Measurements from ENCODE around the gene CFAP20DC.

Gene CFAP20DC

DNA sequence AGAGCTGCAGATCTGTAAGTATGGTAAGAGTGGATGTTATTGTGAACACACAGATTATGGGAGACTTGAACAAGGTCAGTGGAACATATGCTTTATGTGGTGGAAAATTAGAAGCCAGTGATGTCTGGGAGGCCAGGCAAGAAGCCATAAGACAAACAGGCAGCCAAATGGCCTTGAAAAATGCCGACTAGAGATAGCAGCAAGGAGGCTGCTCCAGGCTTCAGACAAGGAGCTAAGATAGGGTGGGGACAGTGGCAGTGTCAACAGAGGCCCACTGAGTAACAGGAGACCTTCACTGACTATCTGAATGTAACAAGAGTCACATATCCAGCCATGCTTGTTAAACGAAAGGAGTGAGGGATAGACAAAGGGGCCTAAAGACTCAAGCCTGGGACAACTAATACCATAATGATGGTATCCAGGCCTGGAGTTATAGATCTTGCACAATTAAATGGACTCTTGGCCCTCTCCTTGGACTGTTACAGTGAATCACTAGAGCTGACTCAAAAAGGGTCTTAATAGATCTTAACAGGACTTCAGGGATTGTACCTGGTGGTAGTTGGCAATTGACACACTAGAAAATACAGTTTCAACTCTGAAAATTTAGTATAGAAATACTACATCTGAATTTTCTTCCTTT, 50.6 kb downstream of the CFAP20DC start:
- no peak for DNase-seq
- Histone ChIP-seq H3K27me3 (no peaks in the 10 kb centered on the region), H3K4me1 (no peaks in the 10 kb centered on the region), H3K4me3 (no peak overlapping the region), H3K36me3 (no peaks in the 10 kb centered on the region), H3K27ac (no peak overlapping the region), H3K9me3 (no peaks in the 10 kb centered on the region)
- TF ChIP-seq, protein P1, sequence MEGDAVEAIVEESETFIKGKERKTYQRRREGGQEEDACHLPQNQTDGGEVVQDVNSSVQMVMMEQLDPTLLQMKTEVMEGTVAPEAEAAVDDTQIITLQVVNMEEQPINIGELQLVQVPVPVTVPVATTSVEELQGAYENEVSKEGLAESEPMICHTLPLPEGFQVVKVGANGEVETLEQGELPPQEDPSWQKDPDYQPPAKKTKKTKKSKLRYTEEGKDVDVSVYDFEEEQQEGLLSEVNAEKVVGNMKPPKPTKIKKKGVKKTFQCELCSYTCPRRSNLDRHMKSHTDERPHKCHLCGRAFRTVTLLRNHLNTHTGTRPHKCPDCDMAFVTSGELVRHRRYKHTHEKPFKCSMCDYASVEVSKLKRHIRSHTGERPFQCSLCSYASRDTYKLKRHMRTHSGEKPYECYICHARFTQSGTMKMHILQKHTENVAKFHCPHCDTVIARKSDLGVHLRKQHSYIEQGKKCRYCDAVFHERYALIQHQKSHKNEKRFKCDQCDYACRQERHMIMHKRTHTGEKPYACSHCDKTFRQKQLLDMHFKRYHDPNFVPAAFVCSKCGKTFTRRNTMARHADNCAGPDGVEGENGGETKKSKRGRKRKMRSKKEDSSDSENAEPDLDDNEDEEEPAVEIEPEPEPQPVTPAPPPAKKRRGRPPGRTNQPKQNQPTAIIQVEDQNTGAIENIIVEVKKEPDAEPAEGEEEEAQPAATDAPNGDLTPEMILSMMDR (IDR thresholded peaks at IDR 0.05): no peak
- intact Hi-C loops (cut with DNase I; ENCODE audit: low total_unique reads): no loop called here

DNA sequence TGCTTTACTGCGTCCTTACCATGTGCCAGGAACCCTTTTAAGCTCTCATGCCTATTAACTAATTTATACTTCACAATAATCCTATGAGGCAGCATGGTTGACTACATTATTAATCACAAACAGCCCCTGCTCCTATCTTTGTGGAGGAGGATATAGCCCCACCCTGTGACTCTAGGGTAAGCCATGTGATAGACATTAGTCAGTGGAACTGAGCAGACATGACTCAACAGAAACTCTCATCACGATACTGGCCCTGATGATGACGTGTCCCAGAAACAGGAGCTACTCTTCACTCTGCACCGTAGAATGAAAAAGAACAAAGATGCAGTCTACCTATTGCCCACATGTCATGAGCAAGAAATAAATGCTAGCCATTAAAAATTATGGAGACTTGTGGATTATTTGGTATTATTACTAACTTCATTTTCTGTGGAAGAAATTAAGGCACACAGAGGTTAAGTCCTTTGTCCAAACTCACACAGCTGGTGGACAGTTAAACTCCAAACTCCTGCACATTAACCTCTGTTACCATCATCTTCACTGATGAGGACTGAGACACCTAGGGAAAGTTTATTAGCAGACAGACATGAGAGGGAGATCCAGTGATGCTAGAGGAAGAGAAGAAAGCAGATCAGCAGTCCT, 51.2 kb downstream of the CFAP20DC start:
- TF ChIP-seq, protein P1 (IDR thresholded peaks at IDR 0.05): no peak

DNA sequence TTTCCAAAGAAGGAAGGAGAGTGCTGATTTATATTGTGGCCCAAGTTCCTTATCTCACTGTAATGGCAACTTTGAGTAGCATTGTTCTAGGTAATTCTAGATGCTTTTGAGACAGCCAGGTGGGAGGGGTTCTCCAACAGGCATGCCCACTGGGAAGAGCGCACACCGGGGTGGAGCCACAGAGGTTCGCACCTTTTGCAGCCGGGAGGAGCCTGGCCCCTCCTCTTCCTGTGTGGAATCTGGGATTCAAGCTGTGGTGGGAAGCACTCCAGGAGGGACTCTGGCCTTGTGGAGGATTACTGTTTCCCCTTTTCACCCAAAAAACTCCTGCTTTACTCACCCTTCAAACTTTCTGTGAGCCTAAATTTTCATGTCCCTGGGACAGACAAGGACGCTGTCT, 53.1 kb downstream of the CFAP20DC start:
- no peaks in the 10 kb centered on the region for H3K27me3 ChIP-seq
- no peak overlapping the region for H3K27ac ChIP-seq
- no peaks in the 10 kb centered on the region for H3K36me3 ChIP-seq
- TF ChIP-seq, protein P1 (IDR thresholded peaks at IDR 0.05): no peak
- DNase-seq: no peak
- H3K4me3 ChIP-seq: no peak overlapping the region
- intact Hi-C loops (cut with DNase I; ENCODE audit: low total_unique reads): no loop called here
- no peaks in the 10 kb centered on the region for H3K9me3 ChIP-seq
- H3K4me1 ChIP-seq: no peaks in the 10 kb centered on the region

More for the DNA sequence above, 51.2 kb downstream of the CFAP20DC start:
- no peak overlapping the region for H3K4me3 ChIP-seq
- DNase-seq: no peak
- no peaks in the 10 kb centered on the region for H3K36me3 ChIP-seq
- intact Hi-C loops (cut with DNase I; ENCODE audit: low total_unique reads): no loop called here
- no peaks in the 10 kb centered on the region for H3K4me1 ChIP-seq
- H3K27me3 ChIP-seq: no peaks in the 10 kb centered on the region
- H3K27ac ChIP-seq: no peak overlapping the region
- H3K9me3 ChIP-seq: no peaks in the 10 kb centered on the region

DNA sequence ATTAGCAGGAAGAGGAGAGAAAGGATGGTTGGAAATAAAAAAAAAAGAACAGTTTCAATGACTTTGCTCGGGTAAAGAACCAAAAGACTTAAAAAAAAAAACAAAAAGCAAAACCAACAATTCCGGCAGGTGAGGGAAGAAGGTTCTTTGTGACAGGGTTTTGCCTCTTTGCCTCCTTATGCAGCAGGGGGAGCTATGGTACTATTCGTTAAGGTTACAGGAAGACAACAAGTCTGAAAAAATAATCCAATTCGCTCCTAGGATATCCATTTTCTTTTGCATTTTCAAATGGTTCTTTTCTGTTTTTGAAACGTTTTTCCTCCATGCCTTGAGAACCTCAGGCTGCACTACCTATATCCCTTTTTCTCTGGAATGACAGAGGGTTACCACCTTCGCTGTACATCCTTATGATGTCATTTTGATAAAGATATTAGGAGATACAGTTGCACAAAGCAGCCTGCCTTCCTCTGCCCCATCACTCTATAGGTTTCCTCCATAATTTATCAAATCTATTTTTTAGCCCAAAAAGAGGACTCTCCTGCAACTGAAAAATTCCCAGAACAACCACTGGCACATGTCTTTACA, 55.0 kb downstream of the CFAP20DC start:
- H3K9me3 ChIP-seq: no peaks in the 10 kb centered on the region
- intact Hi-C loops (cut with DNase I; ENCODE audit: low total_unique reads): no loop called here
- no peaks in the 10 kb centered on the region for H3K36me3 ChIP-seq
- no peak overlapping the region for H3K4me3 ChIP-seq
- no peak for DNase-seq
- H3K4me1 ChIP-seq: no peaks in the 10 kb centered on the region
- TF ChIP-seq, protein P1 (IDR thresholded peaks at IDR 0.05): peak; percentile 10 to 35
- H3K27ac ChIP-seq: no peak overlapping the region
- H3K27me3 ChIP-seq: no peaks in the 10 kb centered on the region

DNA sequence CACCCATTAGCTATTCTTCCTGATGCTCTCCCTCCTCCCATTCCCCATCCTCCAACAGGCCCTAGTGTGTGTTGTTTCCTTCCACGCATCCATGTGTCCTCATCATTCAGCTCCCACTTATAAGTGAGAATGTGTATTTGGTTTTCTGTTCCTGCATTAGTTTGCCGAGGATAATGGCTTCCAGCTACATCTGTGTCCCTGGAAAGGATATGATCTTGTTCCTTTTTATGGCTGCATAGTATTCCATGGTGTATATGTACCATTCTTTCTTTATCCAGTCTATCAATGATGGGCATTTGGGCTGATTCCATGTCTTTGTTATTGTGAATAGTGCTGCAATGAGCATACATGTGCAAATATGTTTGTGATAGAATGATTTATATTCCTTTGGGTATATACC, 56.3 kb downstream of the CFAP20DC start:
- no peaks in the 10 kb centered on the region for H3K9me3 ChIP-seq
- no peaks in the 10 kb centered on the region for H3K36me3 ChIP-seq
- no peaks in the 10 kb centered on the region for H3K4me1 ChIP-seq
- H3K27me3 ChIP-seq: no peaks in the 10 kb centered on the region
- H3K27ac ChIP-seq: no peak overlapping the region
- TF ChIP-seq, protein P1 (IDR thresholded peaks at IDR 0.05): no peak
- DNase-seq: no peak
- intact Hi-C loops (cut with DNase I; ENCODE audit: low total_unique reads): no loop called here
- no peak overlapping the region for H3K4me3 ChIP-seq
